OCI-LY1 (cell line): ENCODE results near the gene PIH1D1.

ENCODE experiments used
- EZH2 ChIP-seq: fragments of 200-600 bp; sonication (generic), shearing (Covaris generic); IDR thresholded peaks from 2 replicates; pipeline ENCODE4 v1.8.0; 2017; ENCODE audit warnings: borderline replicate concordance, mixed run types, mild to moderate bottlenecking, antibody characterized with exemption, low read length, moderate library complexity, mixed read lengths
- TF ChIP-seq, protein P1 (sequence below): fragments of 200-600 bp; sonication (generic), shearing (Covaris generic); IDR thresholded peaks from 2 replicates; pipeline ENCODE4 v1.5.1; 2017; ENCODE audit warnings: mild to moderate bottlenecking, antibody characterized with exemption, low read length, moderate library complexity, mixed read lengths

DNA sequence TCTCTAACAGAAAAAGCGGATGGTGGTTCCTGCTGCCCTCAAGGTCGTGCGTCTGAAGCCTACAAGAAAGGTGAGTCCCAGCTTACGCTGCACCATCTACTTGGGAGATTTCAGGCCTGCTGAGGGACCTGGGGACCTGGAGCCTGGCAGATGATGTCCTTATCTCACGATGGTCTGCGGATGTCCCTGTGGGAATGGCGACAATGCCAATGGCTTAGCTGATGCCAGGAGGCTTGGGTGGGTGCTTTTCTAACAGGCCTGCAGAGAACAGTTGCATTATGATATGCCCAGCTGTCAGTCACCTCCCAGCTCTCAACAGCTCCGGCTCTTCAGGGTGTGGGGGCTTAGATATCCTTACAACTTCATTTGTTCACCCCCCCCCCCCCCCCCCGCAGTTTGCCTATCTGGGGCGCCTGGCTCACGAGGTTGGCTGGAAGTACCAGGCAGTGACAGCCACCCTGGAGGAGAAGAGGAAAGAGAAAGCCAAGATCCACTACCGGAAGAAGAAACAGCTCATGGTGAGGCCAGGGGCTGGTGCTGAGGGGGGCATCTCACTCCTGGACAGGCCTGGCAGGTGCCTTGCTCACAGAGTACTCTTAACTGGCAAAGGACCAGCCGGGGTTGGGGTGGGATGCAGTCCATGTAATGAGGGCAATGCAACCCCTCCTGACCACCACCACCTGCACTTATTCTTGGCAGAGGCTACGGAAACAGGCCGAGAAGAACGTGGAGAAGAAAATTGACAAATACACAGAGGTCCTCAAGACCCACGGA is 39.6 kb upstream of the PIH1D1 start:
- TF ChIP-seq, protein P1, sequence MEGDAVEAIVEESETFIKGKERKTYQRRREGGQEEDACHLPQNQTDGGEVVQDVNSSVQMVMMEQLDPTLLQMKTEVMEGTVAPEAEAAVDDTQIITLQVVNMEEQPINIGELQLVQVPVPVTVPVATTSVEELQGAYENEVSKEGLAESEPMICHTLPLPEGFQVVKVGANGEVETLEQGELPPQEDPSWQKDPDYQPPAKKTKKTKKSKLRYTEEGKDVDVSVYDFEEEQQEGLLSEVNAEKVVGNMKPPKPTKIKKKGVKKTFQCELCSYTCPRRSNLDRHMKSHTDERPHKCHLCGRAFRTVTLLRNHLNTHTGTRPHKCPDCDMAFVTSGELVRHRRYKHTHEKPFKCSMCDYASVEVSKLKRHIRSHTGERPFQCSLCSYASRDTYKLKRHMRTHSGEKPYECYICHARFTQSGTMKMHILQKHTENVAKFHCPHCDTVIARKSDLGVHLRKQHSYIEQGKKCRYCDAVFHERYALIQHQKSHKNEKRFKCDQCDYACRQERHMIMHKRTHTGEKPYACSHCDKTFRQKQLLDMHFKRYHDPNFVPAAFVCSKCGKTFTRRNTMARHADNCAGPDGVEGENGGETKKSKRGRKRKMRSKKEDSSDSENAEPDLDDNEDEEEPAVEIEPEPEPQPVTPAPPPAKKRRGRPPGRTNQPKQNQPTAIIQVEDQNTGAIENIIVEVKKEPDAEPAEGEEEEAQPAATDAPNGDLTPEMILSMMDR, result no peak
- no peak for TF ChIP-seq EZH2
